GM12891 (cell line): ENCODE results near the gene KRTAP3-1.
"Not testable (repeated sequence)": the region's sequence is repeated elsewhere in the genome, so short reads cannot be mapped to it uniquely, and the experiment has no call there.

Source experiments
- DNase-seq: peaks from one replicate; pipeline ENCODE4 v3.0.0; 2011; ENCODE audit warnings: low spot score; ENCODE audit not compliant: insufficient read length
- FAIRE-seq: peaks from 2 replicates; lab custom pipeline; 2011; peaks lifted over from hg19 to GRCh38; lab: Jason Lieb, UNC
- PAX5 ChIP-seq: IDR thresholded peaks from 2 replicates; pipeline ENCODE4 v1.6.1; 2011; ENCODE audit warnings: low read length, moderate library complexity, mild to moderate bottlenecking; ENCODE audit not compliant: insufficient read depth, severe bottlenecking
- POLR2A ChIP-seq: IDR thresholded peaks from 2 replicates; pipeline ENCODE4 v1.6.1; 2011; ENCODE audit warnings: low read depth, low read length, control low read depth
- POLR2AphosphoS5 ChIP-seq: IDR thresholded peaks from 2 replicates; pipeline ENCODE4 v1.6.1; 2011; ENCODE audit warnings: low read depth, low read length, control low read depth
- POU2F2 ChIP-seq: IDR thresholded peaks from 2 replicates; pipeline ENCODE4 v1.6.1; 2011; ENCODE audit warnings: low read depth, mild to moderate bottlenecking, control low read depth, low read length, moderate library complexity
- SPI1 ChIP-seq: IDR thresholded peaks from 2 replicates; pipeline ENCODE4 v1.6.1; 2011; ENCODE audit warnings: low read depth, low read length, control low read depth
- TAF1 ChIP-seq: IDR thresholded peaks from 2 replicates; pipeline ENCODE4 v1.6.1; 2011; ENCODE audit warnings: low read depth, low read length, control low read depth

KRTAP3-1 gene

GRCh38 chr17:41037853-41038350, 29.0 kb upstream of the KRTAP3-1 start:
- TF ChIP-seq PAX5 = no peak
- TF ChIP-seq POU2F2 = no peak
- no peak for TF ChIP-seq POLR2AphosphoS5
- no peak for TF ChIP-seq SPI1
- TF ChIP-seq TAF1 = no peak
- no peak for DNase-seq
- FAIRE-seq = no peak

DNA sequence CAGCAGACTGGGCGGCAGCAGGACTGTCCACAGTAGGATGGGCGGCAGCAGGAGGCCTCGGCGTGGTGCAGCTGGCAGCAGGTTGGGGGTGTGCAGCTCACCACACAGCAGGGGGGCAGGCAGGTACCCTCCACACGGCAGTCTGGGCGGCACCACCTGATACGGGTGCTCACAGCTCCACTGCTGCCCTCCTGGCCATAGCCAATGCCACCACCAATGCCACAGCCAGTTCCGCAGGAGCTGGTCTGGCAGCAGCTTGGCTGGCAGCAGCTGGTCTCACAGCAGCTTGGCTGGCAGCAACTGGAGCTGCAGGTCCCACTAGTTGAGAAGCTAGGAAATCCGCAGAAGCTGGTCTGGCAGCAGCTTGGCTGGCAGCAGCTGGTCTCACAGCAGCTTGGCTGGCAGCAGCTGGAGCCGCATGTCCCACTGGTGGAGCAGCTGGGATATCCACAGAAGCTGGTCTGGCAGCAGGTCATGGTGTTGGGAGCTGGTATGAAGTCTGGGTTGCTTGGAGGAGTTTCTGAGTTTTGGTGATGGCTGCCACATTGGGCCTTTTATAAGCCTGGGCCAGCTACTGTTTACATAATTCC, 25.5 kb upstream of the KRTAP3-1 start, which contains the start of gene KRTAP1-3:
Gene KRTAP1-3, minus strand, starts transcription at position 529 of the 590 bp plus-strand sequence. Its CDS starts 53 bp downstream, at position 476.
- not testable (repeated sequence) for DNase-seq, FAIRE-seq

DNA sequence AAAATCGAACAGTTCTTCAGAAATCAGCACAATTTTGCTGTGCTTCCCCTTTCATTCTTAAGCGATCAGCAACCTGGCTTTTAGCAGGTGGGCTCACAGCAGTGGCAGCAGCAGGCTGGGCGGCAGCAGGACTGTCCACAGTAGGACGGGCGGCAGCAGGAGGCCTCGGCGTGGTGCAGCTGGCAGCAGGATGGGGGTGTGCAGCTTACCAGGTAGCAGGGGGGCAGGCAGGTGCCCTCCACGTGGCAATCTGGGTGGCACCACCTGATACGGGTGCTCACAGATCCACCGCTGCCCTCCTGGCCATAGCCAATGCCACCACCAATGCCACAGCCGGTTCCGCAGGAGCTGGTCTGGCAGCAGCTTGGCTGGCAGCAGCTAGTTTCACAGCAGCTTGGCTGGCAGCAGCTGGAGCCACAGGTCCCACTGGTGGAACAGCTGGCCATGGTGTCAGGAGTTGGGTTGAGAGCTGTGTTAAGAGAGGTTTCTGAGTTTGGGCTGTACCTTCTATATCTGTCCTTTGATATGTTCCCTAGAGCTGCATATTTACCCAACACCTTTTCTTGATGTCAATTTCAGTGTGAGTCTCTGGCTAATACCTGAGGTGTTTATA, 20.8 kb upstream of the KRTAP3-1 start, which contains the start of gene KRTAP1-4:
Gene KRTAP1-4, minus strand, starts transcription at position 563 of the 613 bp plus-strand sequence. Its CDS starts 117 bp downstream, at position 446.
- no peak for DNase-seq
- TF ChIP-seq PAX5 (no peak), SPI1 (no peak), TAF1 (no peak), POU2F2 (no peak), POLR2A (no peak), POLR2AphosphoS5 (no peak)
- no peak for FAIRE-seq

DNA sequence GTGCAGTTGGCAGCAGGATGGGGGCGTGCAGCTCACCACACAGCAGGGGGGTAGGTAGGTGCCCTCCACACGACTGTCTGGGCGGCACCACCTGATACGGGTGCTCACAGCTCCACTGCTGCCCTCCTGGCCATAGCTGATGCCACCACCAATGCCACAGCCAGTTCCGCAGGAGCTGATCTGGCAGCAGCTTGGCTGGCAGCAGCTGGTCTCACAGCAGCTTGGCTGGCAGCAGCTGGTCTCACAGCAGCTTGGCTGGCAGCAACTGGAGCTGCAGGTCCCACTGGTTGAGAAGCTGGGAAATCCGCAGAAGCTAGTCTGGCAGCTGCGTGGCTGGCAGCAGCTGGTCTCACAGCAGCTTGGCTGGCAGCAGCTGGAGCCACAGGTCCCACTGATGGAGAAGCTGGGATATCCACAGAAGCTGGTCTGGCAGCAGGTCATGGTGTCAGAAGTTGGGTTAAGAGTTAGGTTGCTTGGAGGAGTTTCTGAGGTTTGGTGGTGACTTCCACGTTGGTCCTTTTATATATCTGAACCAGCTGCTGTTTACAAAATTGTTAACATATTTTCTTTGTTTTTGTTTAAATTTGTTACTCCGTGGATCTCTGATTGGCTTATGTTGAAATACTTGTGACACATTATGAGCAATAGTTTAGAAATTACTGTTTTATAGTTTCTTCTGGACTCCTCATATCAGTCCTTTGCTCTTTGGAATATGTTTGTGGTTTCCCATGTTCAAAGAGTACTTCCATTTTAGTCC, 18.0 kb upstream of the KRTAP3-1 start, which contains the start of gene KRTAP1-5:
Gene KRTAP1-5, minus strand, starts transcription at position 494 of the 757 bp plus-strand sequence. Its CDS starts 53 bp downstream, at position 441.
- TF ChIP-seq SPI1 (no peak), PAX5 (no peak), TAF1 (no peak), POLR2A (no peak), POU2F2 (no peak), POLR2AphosphoS5 (no peak)
- DNase-seq (no peak), FAIRE-seq (no peak)

GRCh38 chr17:41024697-41025096, 15.8 kb upstream of the KRTAP3-1 start:
- FAIRE-seq = no peak
- no peak for TF ChIP-seq TAF1
- TF ChIP-seq POLR2AphosphoS5 = no peak
- TF ChIP-seq PAX5 = no peak
- TF ChIP-seq SPI1 = no peak

GRCh38 chr17:41020336-41020735, 11.4 kb upstream of the KRTAP3-1 start:
- TF ChIP-seq POLR2A = no peak
- no peak for TF ChIP-seq PAX5
- no peak for TF ChIP-seq POU2F2
- no peak for DNase-seq
- no peak for FAIRE-seq

More at GRCh38 chr17:41024697-41025096, 15.8 kb upstream of the KRTAP3-1 start:
- no peak for DNase-seq

DNA sequence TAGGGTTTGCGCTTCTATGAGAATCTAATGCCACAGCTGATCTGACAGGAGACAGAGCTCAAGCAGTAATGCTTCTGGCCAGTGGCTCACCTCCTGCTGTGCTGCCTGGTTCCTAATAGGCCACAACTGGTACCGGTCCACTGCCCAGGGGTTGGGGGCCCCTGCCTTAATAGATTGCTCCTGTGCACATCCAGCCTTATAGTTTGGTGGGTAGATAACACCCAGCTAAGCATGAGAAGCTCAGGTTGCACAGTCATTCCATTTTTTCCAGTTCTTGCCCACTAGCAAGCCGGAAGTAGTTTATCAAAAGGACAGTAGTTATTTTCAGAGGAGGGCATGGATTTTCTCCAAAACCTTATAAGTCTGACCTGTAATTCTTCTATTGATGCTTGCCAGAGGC, 10.5 kb upstream of the KRTAP3-1 start:
- DNase-seq (no peak), FAIRE-seq (no peak)
- TF ChIP-seq TAF1 (no peak), POLR2A (no peak), PAX5 (no peak), POU2F2 (no peak), POLR2AphosphoS5 (no peak), SPI1 (no peak)

- FAIRE-seq = no peak
Measured at GRCh38 chr17:41018541-41018940, 9.6 kb upstream of the KRTAP3-1 start.

GRCh38 chr17:41016578-41017215, 7.8 kb upstream of the KRTAP3-1 start:
- DNase-seq (no peak), FAIRE-seq (no peak)
- TF ChIP-seq PAX5 (no peak), TAF1 (no peak), POU2F2 (no peak), SPI1 (no peak), POLR2A (no peak), POLR2AphosphoS5 (no peak)

More at GRCh38 chr17:41018541-41018940, 9.6 kb upstream of the KRTAP3-1 start:
- DNase-seq = no peak
- TF ChIP-seq SPI1 (no peak), POLR2A (no peak), PAX5 (no peak), POLR2AphosphoS5 (no peak), TAF1 (no peak), POU2F2 (no peak)
